RWPE1 (cell line): ENCODE data around the gene SLC6A17.

Source experiments
- CTCF ChIA-PET: fragments of 350-600 bp; sonication (Branson Sonifier 250); formaldehyde crosslinking; extraction: SDS; loops from one replicate; lab custom pipeline; 2021; lab: Yijun Ruan, JAX
- POLR2A ChIA-PET: fragments of 400-600 bp; formaldehyde crosslinking; extraction: SDS; loops from one replicate; lab custom pipeline; 2020; ENCODE audit warnings: antibody characterized with exemption; ENCODE audit not compliant: low non-redundant PET; lab: Yijun Ruan, JAX
- DNase-seq: peaks from one replicate; pipeline ENCODE4 v3.0.0; 2012; ENCODE audit warnings: low spot score
- H3K27ac ChIP-seq: fragments of 450-650 bp; 2 replicates; pipeline ENCODE4 v1.5.1; 2017
- CTCF ChIP-seq: fragments of 450-650 bp; conservative IDR thresholded peaks from 2 replicates; pipeline ENCODE4 v1.5.1; 2017; ENCODE audit warnings: low read depth, mild to moderate bottlenecking

The SLC6A17 gene

GRCh38 chr1:110150330-110151174 lies at the start of gene SLC6A17:
SLC6A17 (plus strand) TSS chr1:110150494; CDS start chr1:110166930, 16,436 bp downstream.
- ChIA-PET POLR2A (interaction anchor here (0.5 kb wide), 1 partner anchor 182 kb away, joined by 3 read pairs; no protein-coding TSS in a partner anchor), CTCF (no interaction called here)
- peak; percentile 74 for DNase-seq
- TF ChIP-seq CTCF: no peak
- H3K27ac ChIP-seq: no peak within 1 kb of the TSS

- no peak for TF ChIP-seq CTCF
- no peak overlapping the region for H3K27ac ChIP-seq
- CTCF ChIA-PET: interaction anchor here (1.2 to 4.9 kb wide), 3 partner anchors 14 to 49 kb away, joined by 4 to 34 read pairs (median 7); no protein-coding TSS in a partner anchor
- POLR2A ChIA-PET: no interaction called here
- no peak for DNase-seq
These were observed 48.2 kb upstream of the SLC6A17 start for GRCh38 chr1:110102081-110102480.

- ChIA-PET CTCF (interaction anchor here (0.6 to 4.9 kb wide), 22 partner anchors 8 to 390 kb away, joined by 3 to 34 read pairs (median 4); partner anchors contain the start of gene AHCYL1), POLR2A (interaction anchor here (0.5 kb wide), 1 partner anchor 78 kb away, joined by 3 read pairs; no protein-coding TSS in a partner anchor)
- peak; percentile 84 for DNase-seq
- H3K27ac ChIP-seq: no peak overlapping the region
- peak; percentile 95 for TF ChIP-seq CTCF
These were observed 44.0 kb upstream of the SLC6A17 start for GRCh38 chr1:110106013-110106941.

- ChIA-PET POLR2A (no interaction called here), CTCF (interaction anchor here (1.1 to 2.8 kb wide), 2 partner anchors 9 to 54 kb away, joined by 5 to 27 read pairs; no protein-coding TSS in a partner anchor)
- TF ChIP-seq CTCF: no peak
- H3K27ac ChIP-seq: no peak overlapping the region
- DNase-seq: no peak
These were observed 42.3 kb upstream of the SLC6A17 start for GRCh38 chr1:110107867-110108469.

GRCh38 chr1:110111081-110111480 lies 39.2 kb upstream of the SLC6A17 start:
- CTCF ChIA-PET: interaction anchor here (0.5 to 0.7 kb wide), 3 partner anchors 47 to 785 kb away, joined by 3 to 4 read pairs (median 3); no protein-coding TSS in a partner anchor
- POLR2A ChIA-PET: no interaction called here
- no peak for DNase-seq
- H3K27ac ChIP-seq: no peak overlapping the region
- no peak for TF ChIP-seq CTCF
